GM23338 (cell line): Measurements from ENCODE around the gene CAMP. TPM values are rescaled to one million over a fixed set of nuclear protein-coding genes. Genes with fewer than 3 reads are reported as not detected.

Source experiments
- CTCF ChIP-seq, 2 experiments: fragments of 200-600 bp in 1 of 2; sonication (generic) in 1 of 2; conservative IDR thresholded peaks; 2 replicates each; pipeline versions ENCODE4 v1.5.1 to v1.6.1; 2016 to 2017; ENCODE audit warnings: antibody characterized with exemption in 2 of 2, low read depth in 2 of 2, mild to moderate bottlenecking in 2 of 2, moderate library complexity in 1 of 2
- EZH2 ChIP-seq: fragments of 200-600 bp; sonication (generic); IDR thresholded peaks from one replicate; pipeline ENCODE4 v1.8.0; 2017; ENCODE audit warnings: antibody characterized with exemption, mild to moderate bottlenecking, low read depth; ENCODE audit not compliant: unreplicated experiment
- EZH2phosphoT487 ChIP-seq: fragments of 200-600 bp; sonication (generic); IDR thresholded peaks from one replicate; pipeline ENCODE4 v1.8.1; 2018; ENCODE audit warnings: antibody characterized with exemption; ENCODE audit not compliant: unreplicated experiment
- NANOG ChIP-seq: IDR thresholded peaks from 2 replicates; pipeline ENCODE4 v1.6.1; 2016; ENCODE audit warnings: antibody characterized with exemption, borderline replicate concordance
- REST ChIP-seq: IDR thresholded peaks from one replicate; pipeline ENCODE4 v1.6.1; 2018; ENCODE audit warnings: antibody characterized with exemption; ENCODE audit not compliant: unreplicated experiment
- STAT1 ChIP-seq: IDR thresholded peaks from one replicate; pipeline ENCODE4 v1.6.1; 2016; ENCODE audit warnings: antibody characterized with exemption; ENCODE audit not compliant: unreplicated experiment
- polyA plus RNA-seq: library from polyadenylated mRNA; unstranded; fragments of >200 nt; fragmentation: Nextera tagmentation; extraction: Ambion mirVana; gene quantifications from 2 replicates; pipeline ENCODE4 v1.2.1, GENCODE V29; 2016
- total RNA-seq: library from RNA; depleted of rRNA; stranded (reverse); fragments of >200 nt; shearing (Covaris generic); gene quantifications from 2 replicates; pipeline ENCODE4 v1.2.3, GENCODE V29; 2014
- TF ChIP-seq, protein P1 (sequence below): fragments of 250-450 bp; sonication (Bioruptor Pico); IDR thresholded peaks from 2 replicates; pipeline ENCODE4 v1.5.0; 2020; ENCODE audit warnings: mild to moderate bottlenecking, moderate library complexity

Gene CAMP
- total and polyA plus RNA-seq, 2 experiments from 2014 or later, result not detected

- TF ChIP-seq, protein P1, sequence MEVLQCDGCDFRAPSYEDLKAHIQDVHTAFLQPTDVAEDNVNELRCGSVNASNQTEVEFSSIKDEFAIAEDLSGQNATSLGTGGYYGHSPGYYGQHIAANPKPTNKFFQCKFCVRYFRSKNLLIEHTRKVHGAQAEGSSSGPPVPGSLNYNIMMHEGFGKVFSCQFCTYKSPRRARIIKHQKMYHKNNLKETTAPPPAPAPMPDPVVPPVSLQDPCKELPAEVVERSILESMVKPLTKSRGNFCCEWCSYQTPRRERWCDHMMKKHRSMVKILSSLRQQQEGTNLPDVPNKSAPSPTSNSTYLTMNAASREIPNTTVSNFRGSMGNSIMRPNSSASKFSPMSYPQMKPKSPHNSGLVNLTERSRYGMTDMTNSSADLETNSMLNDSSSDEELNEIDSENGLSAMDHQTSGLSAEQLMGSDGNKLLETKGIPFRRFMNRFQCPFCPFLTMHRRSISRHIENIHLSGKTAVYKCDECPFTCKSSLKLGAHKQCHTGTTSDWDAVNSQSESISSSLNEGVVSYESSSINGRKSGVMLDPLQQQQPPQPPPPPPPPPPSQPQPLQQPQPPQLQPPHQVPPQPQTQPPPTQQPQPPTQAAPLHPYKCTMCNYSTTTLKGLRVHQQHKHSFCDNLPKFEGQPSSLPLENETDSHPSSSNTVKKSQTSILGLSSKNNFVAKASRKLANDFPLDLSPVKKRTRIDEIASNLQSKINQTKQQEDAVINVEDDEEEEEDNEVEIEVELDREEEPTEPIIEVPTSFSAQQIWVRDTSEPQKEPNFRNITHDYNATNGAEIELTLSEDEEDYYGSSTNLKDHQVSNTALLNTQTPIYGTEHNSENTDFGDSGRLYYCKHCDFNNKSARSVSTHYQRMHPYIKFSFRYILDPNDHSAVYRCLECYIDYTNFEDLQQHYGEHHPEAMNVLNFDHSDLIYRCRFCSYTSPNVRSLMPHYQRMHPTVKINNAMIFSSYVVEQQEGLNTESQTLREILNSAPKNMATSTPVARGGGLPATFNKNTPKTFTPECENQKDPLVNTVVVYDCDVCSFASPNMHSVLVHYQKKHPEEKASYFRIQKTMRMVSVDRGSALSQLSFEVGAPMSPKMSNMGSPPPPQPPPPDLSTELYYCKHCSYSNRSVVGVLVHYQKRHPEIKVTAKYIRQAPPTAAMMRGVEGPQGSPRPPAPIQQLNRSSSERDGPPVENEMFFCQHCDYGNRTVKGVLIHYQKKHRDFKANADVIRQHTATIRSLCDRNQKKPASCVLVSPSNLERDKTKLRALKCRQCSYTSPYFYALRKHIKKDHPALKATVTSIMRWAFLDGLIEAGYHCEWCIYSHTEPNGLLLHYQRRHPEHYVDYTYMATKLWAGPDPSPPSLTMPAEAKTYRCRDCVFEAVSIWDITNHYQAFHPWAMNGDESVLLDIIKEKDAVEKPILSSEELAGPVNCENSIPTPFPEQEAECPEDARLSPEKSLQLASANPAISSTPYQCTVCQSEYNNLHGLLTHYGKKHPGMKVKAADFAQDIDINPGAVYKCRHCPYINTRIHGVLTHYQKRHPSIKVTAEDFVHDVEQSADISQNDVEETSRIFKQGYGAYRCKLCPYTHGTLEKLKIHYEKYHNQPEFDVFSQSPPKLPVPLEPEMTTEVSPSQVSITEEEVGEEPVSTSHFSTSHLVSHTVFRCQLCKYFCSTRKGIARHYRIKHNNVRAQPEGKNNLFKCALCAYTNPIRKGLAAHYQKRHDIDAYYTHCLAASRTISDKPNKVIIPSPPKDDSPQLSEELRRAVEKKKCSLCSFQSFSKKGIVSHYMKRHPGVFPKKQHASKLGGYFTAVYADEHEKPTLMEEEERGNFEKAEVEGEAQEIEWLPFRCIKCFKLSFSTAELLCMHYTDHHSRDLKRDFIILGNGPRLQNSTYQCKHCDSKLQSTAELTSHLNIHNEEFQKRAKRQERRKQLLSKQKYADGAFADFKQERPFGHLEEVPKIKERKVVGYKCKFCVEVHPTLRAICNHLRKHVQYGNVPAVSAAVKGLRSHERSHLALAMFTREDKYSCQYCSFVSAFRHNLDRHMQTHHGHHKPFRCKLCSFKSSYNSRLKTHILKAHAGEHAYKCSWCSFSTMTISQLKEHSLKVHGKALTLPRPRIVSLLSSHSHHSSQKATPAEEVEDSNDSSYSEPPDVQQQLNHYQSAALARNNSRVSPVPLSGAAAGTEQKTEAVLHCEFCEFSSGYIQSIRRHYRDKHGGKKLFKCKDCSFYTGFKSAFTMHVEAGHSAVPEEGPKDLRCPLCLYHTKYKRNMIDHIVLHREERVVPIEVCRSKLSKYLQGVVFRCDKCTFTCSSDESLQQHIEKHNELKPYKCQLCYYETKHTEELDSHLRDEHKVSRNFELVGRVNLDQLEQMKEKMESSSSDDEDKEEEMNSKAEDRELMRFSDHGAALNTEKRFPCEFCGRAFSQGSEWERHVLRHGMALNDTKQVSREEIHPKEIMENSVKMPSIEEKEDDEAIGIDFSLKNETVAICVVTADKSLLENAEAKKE (CRISPR knock-in tag), result no peak
- TF ChIP-seq NANOG (no peak), EZH2phosphoT487 (no peak), EZH2 (no peak), STAT1 (no peak), REST (no peak), CTCF (conservative IDR thresholded peaks at IDR 0.05; ENCODE audit: low read depth in 2 of 2) (no peak)
Observed at GRCh38 chr3:48267782-48268181, 44.5 kb downstream of the CAMP start (continued).
